Adrenal gland (tissue), 12 donors: ENCODE measurements around the gene SH3D19. TPM values are rescaled to one million over a fixed set of nuclear protein-coding genes. Genes with fewer than 3 reads are reported as not detected.

Source experiments
- DNase-seq, 7 donors: peaks; one replicate each; pipeline ENCODE4 v3.0.0-alpha.2; 2019 to 2020
- H3K27ac ChIP-seq, 5 donors: fragments of 200-600 bp; sonication (generic) in 4 of 5; 1 replicate in 3 of 5; 2 replicates in 2 of 5; pipeline versions ENCODE4 v1.5.1 to v1.8.0; 2016 to 2020; ENCODE audit warnings: mild to moderate bottlenecking in 1 of 5
- H3K27me3 ChIP-seq: fragments of 200-600 bp; 2 replicates; pipeline ENCODE4 v1.8.0; 2021
- H3K36me3 ChIP-seq, 2 donors: fragments of 200-600 bp; replicated peaks in 1 of 2; 1 replicate in 1 of 2; 2 replicates in 1 of 2; pipeline versions ENCODE4 v1.5.1 to v1.8.0; 2018 to 2022
- H3K4me1 ChIP-seq, 2 donors: fragments of 200-600 bp; replicated peaks in 1 of 2; 1 replicate in 1 of 2; 2 replicates in 1 of 2; pipeline versions ENCODE4 v1.5.1 to v1.8.0; 2018 to 2021
- H3K4me3 ChIP-seq, 4 donors: fragments of 200-600 bp; sonication (generic) in 3 of 4; one replicate each; pipeline ENCODE4 v1.5.1; 2016 to 2018
- H3K9me3 ChIP-seq, 3 donors: fragments of 200-600 bp; sonication (generic) in 1 of 3; replicated peaks in 1 of 3; 1 replicate in 2 of 3; 2 replicates in 1 of 3; pipeline versions ENCODE4 v1.5.1 to v1.8.0; 2016 to 2021
- POLR2A ChIP-seq, 2 donors: fragments of 450-650 bp; IDR thresholded peaks; one replicate each; pipeline ENCODE4 v1.6.1; 2017; ENCODE audit warnings: antibody characterized with exemption in 2 of 2, mild to moderate bottlenecking in 2 of 2, moderate library complexity in 1 of 2
- WGBS, 4 donors: extraction: QIAGEN DNeasy Blood & Tissue Kit in 2 of 4; methylation state at CpG; one replicate each; pipeline versions ENCODE4 v1.1.5 to v1.1.7; 2013 to 2017; 5-methylcytosine and 5-hydroxymethylcytosine counted together
- intact Hi-C, 2 donors: fragments of 100-400 bp; cut with DNase I; formaldehyde crosslinking; loops; one replicate each; pipeline versions ENCODE4 v1.14.1 to v1.15.0; 2022 to 2023
- polyA plus RNA-seq, 3 donors: library from polyadenylated mRNA; stranded (reverse); fragments of 200-250 nt in 2 of 3; fragments of 350-450 nt in 1 of 3; fragmentation: Illumina TruSeq in 1 of 3; extraction: RNeasy Lipid Tissue Mini Kit (QIAGEN cat#74804) in 1 of 3; gene quantifications; one replicate each; pipeline ENCODE4 v1.2.3, GENCODE V29; 2013 to 2014
- total RNA-seq, 9 donors: library from RNA; depleted of rRNA in 4 of 9; stranded (reverse); fragments of >200 nt in 4 of 9; fragments of 120-200 nt in 1 of 9; fragmentation: NEBNext Ultra II Directional in 1 of 9; extraction: Animal tissue kit (Norgen Biotek cat#: 25700) in 1 of 9; gene quantifications; one replicate each; pipeline versions ENCODE4 v1.1.0 to v1.2.4, GENCODE V29; 2013 to 2023
- TF ChIP-seq, protein P1 (sequence below), 6 experiments: fragments of 450-650 bp in 4 of 6; fragments of 200-600 bp in 2 of 6; sonication (generic) in 1 of 6; IDR thresholded peaks; 1 replicate in 5 of 6; 2 replicates in 1 of 6; pipeline versions ENCODE4 v1.5.1 to v1.8.0; 2016 to 2021; ENCODE audit warnings: antibody characterized with exemption in 6 of 6, mild to moderate bottlenecking in 2 of 6, moderate library complexity in 1 of 6
- donor health status: healthy with polysubstance abuse.
- donor health status: Bipolar disorder and iron deficiency.
- donor health status: DM: yes; HTN: yes; CAD: no.
- donor health status: DM: no; HTN: no; CAD: no.
- donor health status: DM: no; HTN: no; CAD: no.
- donor health status: DM: yes; HTN: yes; CAD: no.

Gene SH3D19
- total and polyA plus RNA-seq, 12 donors = 16.6 to 117 (median 40.3) TPM

GRCh38 chr4:151325949-151326246, 493 bp upstream of the SH3D19 start:
- 60 to 65% (median 63%) methylated on average over 6 of the region's 6 CpGs for WGBS, 4 donors
- peak overlapping the region in 2 of 4 donors; percentile 32 to 77 for H3K4me3 ChIP-seq

DNA sequence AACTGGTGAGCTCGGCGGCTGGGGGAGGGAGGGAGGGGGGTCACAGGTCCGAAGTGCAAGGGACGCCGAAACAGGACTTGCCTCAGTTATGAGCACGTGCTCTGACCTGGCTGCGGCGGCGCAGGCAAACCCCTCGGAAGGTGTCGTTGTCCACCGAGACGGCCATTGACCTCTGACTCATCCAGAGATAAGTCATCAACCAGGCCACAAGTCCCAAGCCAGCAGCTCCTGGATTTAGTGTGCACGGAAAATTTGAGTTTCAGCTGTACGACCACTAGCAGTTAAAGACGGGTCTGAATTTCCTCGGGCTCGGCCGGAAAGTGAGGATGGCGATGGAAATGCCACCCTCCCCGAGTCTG, 674 bp downstream of the SH3D19 start:
- DNase-seq = peak; percentile 79 to 92 (median 89)
- TF ChIP-seq, protein P1, sequence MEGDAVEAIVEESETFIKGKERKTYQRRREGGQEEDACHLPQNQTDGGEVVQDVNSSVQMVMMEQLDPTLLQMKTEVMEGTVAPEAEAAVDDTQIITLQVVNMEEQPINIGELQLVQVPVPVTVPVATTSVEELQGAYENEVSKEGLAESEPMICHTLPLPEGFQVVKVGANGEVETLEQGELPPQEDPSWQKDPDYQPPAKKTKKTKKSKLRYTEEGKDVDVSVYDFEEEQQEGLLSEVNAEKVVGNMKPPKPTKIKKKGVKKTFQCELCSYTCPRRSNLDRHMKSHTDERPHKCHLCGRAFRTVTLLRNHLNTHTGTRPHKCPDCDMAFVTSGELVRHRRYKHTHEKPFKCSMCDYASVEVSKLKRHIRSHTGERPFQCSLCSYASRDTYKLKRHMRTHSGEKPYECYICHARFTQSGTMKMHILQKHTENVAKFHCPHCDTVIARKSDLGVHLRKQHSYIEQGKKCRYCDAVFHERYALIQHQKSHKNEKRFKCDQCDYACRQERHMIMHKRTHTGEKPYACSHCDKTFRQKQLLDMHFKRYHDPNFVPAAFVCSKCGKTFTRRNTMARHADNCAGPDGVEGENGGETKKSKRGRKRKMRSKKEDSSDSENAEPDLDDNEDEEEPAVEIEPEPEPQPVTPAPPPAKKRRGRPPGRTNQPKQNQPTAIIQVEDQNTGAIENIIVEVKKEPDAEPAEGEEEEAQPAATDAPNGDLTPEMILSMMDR (IDR thresholded peaks at IDR 0.05) = no peak
- peak in 1 of 2 donors; percentile 54 for TF ChIP-seq POLR2A (IDR thresholded peaks at IDR 0.05)
- Histone ChIP-seq H3K27ac (peak overlapping the region; percentile 67 to 96 (median 92)), H3K27me3 (no peaks in the 10 kb centered on the region), H3K9me3 (no peaks in the 10 kb centered on the region), H3K4me3 (peak overlapping the region in 3 of 4 donors; percentile 32 to 77 (median 41)), H3K36me3 (no peaks in the 10 kb centered on the region), H3K4me1 (peaks cover 10 to 33% of the 10 kb centered on the region in 2 donors)
- intact Hi-C loops = no loop called here
- 4 to 10% (median 4%) methylated on average over 4 to 21 of the region's 21 CpGs for WGBS, 4 donors

More at GRCh38 chr4:151325949-151326246, 493 bp upstream of the SH3D19 start:
- H3K4me1 ChIP-seq = peaks cover 10 to 33% of the 10 kb centered on the region in 2 donors
- no peaks in the 10 kb centered on the region for H3K27me3 ChIP-seq
- intact Hi-C loops = no loop called here
- DNase-seq = no peak
- no peaks in the 10 kb centered on the region for H3K36me3 ChIP-seq
- TF ChIP-seq, protein P1 (IDR thresholded peaks at IDR 0.05) = no peak
- TF ChIP-seq POLR2A (IDR thresholded peaks at IDR 0.05) = no peak
- no peaks in the 10 kb centered on the region for H3K9me3 ChIP-seq
- peak overlapping the region in 3 of 5 donors; percentile 92 to 96 (median 95) for H3K27ac ChIP-seq

GRCh38 chr4:151324124-151324751, 1.2 kb downstream of the SH3D19 start:
- Histone ChIP-seq H3K27ac (peak overlapping the region in 3 of 5 donors; percentile 92 to 96 (median 95)), H3K27me3 (no peaks in the 10 kb centered on the region), H3K4me1 (peaks cover 10 to 33% of the 10 kb centered on the region in 2 donors), H3K9me3 (no peaks in the 10 kb centered on the region), H3K4me3 (peak overlapping the region in 2 of 4 donors; percentile 32 to 77), H3K36me3 (no peaks in the 10 kb centered on the region)
- TF ChIP-seq, protein P1 (IDR thresholded peaks at IDR 0.05) = no peak
- no peak for TF ChIP-seq POLR2A (IDR thresholded peaks at IDR 0.05)
- no peak for DNase-seq
- 49 to 60% (median 57%) methylated on average over 12 of the region's 12 CpGs for WGBS, 4 donors
- intact Hi-C loops = no loop called here

GRCh38 chr4:151323667-151324066, 1.7 kb downstream of the SH3D19 start:
- H3K9me3 ChIP-seq = no peaks in the 10 kb centered on the region
- DNase-seq = no peak
- intact Hi-C loops = no loop called here
- no peaks in the 10 kb centered on the region for H3K36me3 ChIP-seq
- peaks cover 10 to 35% of the 10 kb centered on the region in 2 donors for H3K4me1 ChIP-seq
- H3K4me3 ChIP-seq = peak overlapping the region in 1 of 4 donors; percentile 77
- TF ChIP-seq, protein P1 (IDR thresholded peaks at IDR 0.05) = no peak
- TF ChIP-seq POLR2A (IDR thresholded peaks at IDR 0.05) = no peak
- H3K27me3 ChIP-seq = no peaks in the 10 kb centered on the region
- WGBS, 4 donors = 78 to 96% (median 90%) methylated on average over 1 of the region's 1 CpG
- H3K27ac ChIP-seq = peak overlapping the region in 2 of 5 donors; percentile 12 to 95
